ENCODE measurements around the gene DYSF.

DYSF gene

DNA sequence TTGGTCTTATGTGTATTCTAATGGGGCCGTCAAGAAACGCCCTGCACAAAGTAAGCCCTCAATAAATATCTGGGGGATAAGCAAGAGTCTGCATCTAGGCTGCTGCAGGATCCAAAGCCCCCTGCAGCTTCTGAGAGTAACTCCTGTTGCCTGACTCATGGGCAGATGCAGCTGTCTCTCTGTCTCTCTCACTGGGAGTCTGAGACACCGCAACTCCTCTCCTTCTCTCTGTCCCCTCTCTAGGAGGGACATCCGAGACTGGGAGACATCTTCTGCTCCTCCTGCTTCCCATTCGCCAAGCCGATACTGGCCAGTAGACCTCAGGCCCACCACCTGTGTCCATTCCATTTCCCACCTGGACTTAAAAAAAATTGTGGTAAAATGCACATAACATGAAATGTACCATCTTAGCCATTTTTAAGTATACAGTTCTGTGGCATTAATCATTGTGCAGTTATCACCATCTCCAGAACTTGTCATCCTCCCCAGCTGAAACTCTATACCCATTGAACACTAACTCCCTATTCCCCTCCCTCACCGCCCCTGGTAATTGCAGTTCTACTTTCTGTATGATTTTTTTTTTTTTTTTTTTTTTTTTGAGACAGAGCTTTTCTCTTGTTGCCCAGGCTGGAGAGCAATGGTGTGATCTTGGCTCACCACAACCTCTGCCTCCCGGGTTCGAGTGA lies 20.1 kb downstream of the DYSF start:
- H3K4me2 ChIP-seq (ENCODE audit: low read depth, low read length), result no peak overlapping the region
- no peak overlapping the region for H3K4me3 ChIP-seq (ENCODE audit: low read length)
- no peak for DNase-seq
- H3F3A ChIP-seq (ENCODE audit: insufficient read depth, low read length), result no peaks in the 10 kb centered on the region
- H3K9me2 ChIP-seq (replicated peaks; ENCODE audit: insufficient read depth, low read length), result no peaks in the 10 kb centered on the region
- no peak overlapping the region for H2AFZ ChIP-seq (ENCODE audit: low read length)
- peaks cover 2% of the 10 kb centered on the region; the same call in 1 of the 2 replicates for H3K27me3 ChIP-seq (replicated peaks; ENCODE audit: insufficient read depth, low read length)
- no peaks in the 10 kb centered on the region for H3K36me3 ChIP-seq (replicated peaks; ENCODE audit: insufficient read depth, low read length)
- no peaks in the 10 kb centered on the region for H3K4me1 ChIP-seq (ENCODE audit: low read length)
- no peaks in the 10 kb centered on the region for H4K20me1 ChIP-seq (ENCODE audit: insufficient read depth, low read length)
- TF ChIP-seq EZH2 (optimal IDR thresholded peaks at IDR 0.05; ENCODE audit: low read depth, low read length), result no peak
- no peak for TF ChIP-seq EZH2phosphoT487 (IDR thresholded peaks at IDR 0.05; ENCODE audit: low read length)
- no peak for TF ChIP-seq CTCF (IDR thresholded peaks at IDR 0.05; ENCODE audit: low read length)
- no peak overlapping the region for H3K9ac ChIP-seq (ENCODE audit: low read length)
- H3K9me3 ChIP-seq (replicated peaks; ENCODE audit: insufficient read depth, low read length), result no peaks in the 10 kb centered on the region
- H3K27ac ChIP-seq (ENCODE audit: low read length), result no peak overlapping the region
- no peaks in the 10 kb centered on the region for H3K79me2 ChIP-seq (ENCODE audit: low read length)

- no peaks in the 10 kb centered on the region for H3K9me3 ChIP-seq (replicated peaks; ENCODE audit: insufficient read depth, low read length)
- H3K79me2 ChIP-seq (ENCODE audit: low read length), result no peaks in the 10 kb centered on the region
- no peaks in the 10 kb centered on the region for H3K27me3 ChIP-seq (replicated peaks; ENCODE audit: insufficient read depth, low read length)
- H3K9ac ChIP-seq (ENCODE audit: low read length), result no peak overlapping the region
- no peak overlapping the region for H2AFZ ChIP-seq (ENCODE audit: low read length)
- DNase-seq, result no peak
- no peak overlapping the region for H3K27ac ChIP-seq (ENCODE audit: low read length)
- no peaks in the 10 kb centered on the region for H3K36me3 ChIP-seq (replicated peaks; ENCODE audit: insufficient read depth, low read length)
- H3K4me1 ChIP-seq (ENCODE audit: low read length), result no peaks in the 10 kb centered on the region
- no peak for TF ChIP-seq CTCF (IDR thresholded peaks at IDR 0.05; ENCODE audit: low read length)
- no peak for TF ChIP-seq EZH2phosphoT487 (IDR thresholded peaks at IDR 0.05; ENCODE audit: low read length)
- no peaks in the 10 kb centered on the region for H3K9me2 ChIP-seq (replicated peaks; ENCODE audit: insufficient read depth, low read length)
- H3F3A ChIP-seq (ENCODE audit: insufficient read depth, low read length), result no peaks in the 10 kb centered on the region
- H3K4me3 ChIP-seq (ENCODE audit: low read length), result no peak overlapping the region
- no peak overlapping the region for H3K4me2 ChIP-seq (ENCODE audit: low read depth, low read length)
- H4K20me1 ChIP-seq (ENCODE audit: insufficient read depth, low read length), result no peaks in the 10 kb centered on the region
Measured at GRCh38 chr2:71474116-71474743, 20.9 kb downstream of the DYSF start.

GRCh38 chr2:71474744-71475397 lies 21.5 kb downstream of the DYSF start:
- H3K4me3 ChIP-seq (ENCODE audit: low read length), result no peak overlapping the region
- H3K9me2 ChIP-seq (replicated peaks; ENCODE audit: insufficient read depth, low read length), result no peaks in the 10 kb centered on the region
- H3K27me3 ChIP-seq (replicated peaks; ENCODE audit: insufficient read depth, low read length), result no peaks in the 10 kb centered on the region
- H2AFZ ChIP-seq (ENCODE audit: low read length), result no peak overlapping the region
- H3K4me2 ChIP-seq (ENCODE audit: low read depth, low read length), result no peak overlapping the region
- H3K27ac ChIP-seq (ENCODE audit: low read length), result no peak overlapping the region
- H3K9ac ChIP-seq (ENCODE audit: low read length), result no peak overlapping the region
- H4K20me1 ChIP-seq (ENCODE audit: insufficient read depth, low read length), result no peaks in the 10 kb centered on the region
- no peaks in the 10 kb centered on the region for H3K9me3 ChIP-seq (replicated peaks; ENCODE audit: insufficient read depth, low read length)
- H3K36me3 ChIP-seq (replicated peaks; ENCODE audit: insufficient read depth, low read length), result no peaks in the 10 kb centered on the region
- H3K4me1 ChIP-seq (ENCODE audit: low read length), result no peaks in the 10 kb centered on the region
- H3K79me2 ChIP-seq (ENCODE audit: low read length), result no peaks in the 10 kb centered on the region
- H3F3A ChIP-seq (ENCODE audit: insufficient read depth, low read length), result no peaks in the 10 kb centered on the region
- no peak for TF ChIP-seq CTCF (IDR thresholded peaks at IDR 0.05; ENCODE audit: low read length)
- TF ChIP-seq EZH2 (optimal IDR thresholded peaks at IDR 0.05; ENCODE audit: low read depth, low read length), result no peak
- no peak for TF ChIP-seq EZH2phosphoT487 (IDR thresholded peaks at IDR 0.05; ENCODE audit: low read length)
- DNase-seq, result no peak
